ENCODE measurements around the gene TMED8. TPM values are rescaled to one million over a fixed set of nuclear protein-coding genes. Genes with fewer than 3 reads are reported as not detected.

Gene TMED8
- total RNA-seq, 1 experiment from 2014 or later, result 10.4 TPM

DNA sequence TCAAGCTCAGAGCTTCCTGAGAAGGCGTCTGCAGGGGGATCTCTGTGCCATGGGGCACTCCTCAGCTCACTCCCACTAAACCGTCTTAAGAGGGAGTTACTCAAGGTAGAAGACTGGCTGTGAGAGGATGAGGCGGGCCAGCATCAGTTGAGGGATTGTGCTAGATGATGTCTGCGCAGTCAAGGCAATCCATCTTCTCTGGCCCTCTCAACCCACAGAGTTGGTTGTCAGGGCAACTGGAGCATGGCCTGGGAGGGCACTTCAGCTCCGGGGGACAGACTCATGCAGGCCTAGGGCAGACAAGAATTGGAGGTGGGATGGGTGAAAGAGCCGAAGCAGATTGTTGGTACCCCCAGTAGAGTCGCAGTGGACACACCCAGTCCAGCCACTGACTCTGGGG, 47.0 kb downstream of the TMED8 start:
- CTCF ChIA-PET, result no interaction called here
- Mint-ChIP-seq H3K4me3 (ENCODE audit: low read depth, unreplicated experiment) (no peak overlapping the region), H3K9me3 (ENCODE audit: low read depth, unreplicated experiment) (no peaks in the 10 kb centered on the region), H3K27me3 (ENCODE audit: unreplicated experiment) (no peaks in the 10 kb centered on the region), H3K4me1 (ENCODE audit: low read depth, unreplicated experiment) (no peaks in the 10 kb centered on the region), H3K27ac (ENCODE audit: unreplicated experiment) (no peak overlapping the region), H3K36me3 (ENCODE audit: insufficient read depth, unreplicated experiment) (no peaks in the 10 kb centered on the region)
- DNase-seq, result no peak
- intact Hi-C loops (cut with micrococcal nuclease; ENCODE audit: unreplicated experiment), result no loop called here
- TF ChIP-seq CTCF (IDR thresholded peaks at IDR 0.05; ENCODE audit: unreplicated experiment), result no peak
- BruUV-seq (replicated peaks), result no TSS peak

DNA sequence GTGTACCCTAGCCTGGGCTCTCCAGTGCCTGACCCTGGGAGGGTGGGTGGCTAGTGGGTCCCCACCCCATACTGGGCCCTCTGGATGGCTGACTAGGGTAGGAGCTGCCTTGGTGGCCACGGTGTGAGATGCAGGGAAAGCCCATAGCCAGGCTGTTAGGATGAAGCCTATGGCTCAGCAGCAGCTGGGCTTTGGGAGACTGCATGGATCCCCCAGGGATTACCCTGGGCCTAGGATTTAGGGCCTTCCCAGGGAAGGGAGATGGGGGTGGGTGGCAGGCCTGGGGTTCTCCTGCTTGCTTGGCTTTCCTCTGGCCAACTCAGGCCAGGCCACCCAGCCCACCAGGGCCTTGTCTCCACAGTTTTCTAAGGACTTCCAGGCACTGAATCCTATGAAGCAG, 49.8 kb downstream of the TMED8 start:
- intact Hi-C loops (cut with micrococcal nuclease; ENCODE audit: unreplicated experiment), result no loop called here
- peaks cover 4% of the 10 kb centered on the region for H3K4me1 Mint-ChIP-seq (ENCODE audit: low read depth, unreplicated experiment)
- no peak overlapping the region for H3K4me3 Mint-ChIP-seq (ENCODE audit: low read depth, unreplicated experiment)
- no TSS peak for BruUV-seq (replicated peaks)
- no peak overlapping the region for H3K27ac Mint-ChIP-seq (ENCODE audit: unreplicated experiment)
- H3K36me3 Mint-ChIP-seq (ENCODE audit: insufficient read depth, unreplicated experiment), result no peaks in the 10 kb centered on the region
- no peak for TF ChIP-seq CTCF (IDR thresholded peaks at IDR 0.05; ENCODE audit: unreplicated experiment)
- no peaks in the 10 kb centered on the region for H3K27me3 Mint-ChIP-seq (ENCODE audit: unreplicated experiment)
- no peak for DNase-seq
- H3K9me3 Mint-ChIP-seq (ENCODE audit: low read depth, unreplicated experiment), result no peaks in the 10 kb centered on the region
- CTCF ChIA-PET, result no interaction called here

- no peaks in the 10 kb centered on the region for H3K9me3 Mint-ChIP-seq (ENCODE audit: low read depth, unreplicated experiment)
- no peaks in the 10 kb centered on the region for H3K27me3 Mint-ChIP-seq (ENCODE audit: unreplicated experiment)
- peaks cover 9% of the 10 kb centered on the region for H3K4me1 Mint-ChIP-seq (ENCODE audit: low read depth, unreplicated experiment)
- BruUV-seq (replicated peaks), result no TSS peak
- no peak for DNase-seq
- intact Hi-C loops (cut with micrococcal nuclease; ENCODE audit: unreplicated experiment), result no loop called here
- H3K36me3 Mint-ChIP-seq (ENCODE audit: insufficient read depth, unreplicated experiment), result peaks cover 12% of the 10 kb centered on the region
- no peak overlapping the region for H3K27ac Mint-ChIP-seq (ENCODE audit: unreplicated experiment)
- TF ChIP-seq CTCF (IDR thresholded peaks at IDR 0.05; ENCODE audit: unreplicated experiment), result no peak
- CTCF ChIA-PET, result no interaction called here
- H3K4me3 Mint-ChIP-seq (ENCODE audit: low read depth, unreplicated experiment), result no peak overlapping the region
These were observed 51.2 kb downstream of the TMED8 start for GRCh38 chr14:77325746-77326094.

- no TSS peak for BruUV-seq (replicated peaks)
- no peak overlapping the region for H3K4me3 Mint-ChIP-seq (ENCODE audit: low read depth, unreplicated experiment)
- peaks cover 18% of the 10 kb centered on the region for H3K36me3 Mint-ChIP-seq (ENCODE audit: insufficient read depth, unreplicated experiment)
These were observed 51.8 kb downstream of the TMED8 start for GRCh38 chr14:77324816-77325745.

More at GRCh38 chr14:77324816-77325745, 51.8 kb downstream of the TMED8 start:
- CTCF ChIA-PET, result interaction anchor here (0.6 to 0.7 kb wide), 2 partner anchors 135 to 229 kb away, joined by 3 read pairs; no protein-coding TSS in a partner anchor
- Mint-ChIP-seq H3K4me1 (ENCODE audit: low read depth, unreplicated experiment) (peaks cover 10% of the 10 kb centered on the region), H3K9me3 (ENCODE audit: low read depth, unreplicated experiment) (no peaks in the 10 kb centered on the region), H3K27me3 (ENCODE audit: unreplicated experiment) (no peaks in the 10 kb centered on the region), H3K27ac (ENCODE audit: unreplicated experiment) (no peak overlapping the region)
- no peak for TF ChIP-seq CTCF (IDR thresholded peaks at IDR 0.05; ENCODE audit: unreplicated experiment)
- intact Hi-C loops (cut with micrococcal nuclease; ENCODE audit: unreplicated experiment), result loop anchor here (5.0 kb wide), 1 partner anchor 132 kb away; the partner anchor contains the start of genes AHSA1 and VIPAS39
- DNase-seq, result no peak
